WTC11 (cell line): Measurements from ENCODE around the gene GBF1. TPM values are rescaled to one million over a fixed set of nuclear protein-coding genes. Genes with fewer than 3 reads are reported as not detected.
A peak's percentile ranks its signal among the peaks of the same experiment; 100 is the strongest.
"Not testable (repeated sequence)": the region's sequence is repeated elsewhere in the genome, so short reads cannot be mapped to it uniquely, and the experiment has no call there.

ENCODE experiments used
- ATAC-seq: fragments of 200-7000 bp; cut with Tn5 transposase; 2 replicates; pipeline ENCODE4 v1.10.0; 2021; ENCODE audit warnings: mild to moderate bottlenecking, moderate library complexity
- CTCF ChIA-PET: fragments of 300-600 bp; sonication (Branson Sonifier 250); formaldehyde crosslinking; loops from one replicate; lab custom pipeline; 2021; ENCODE audit warnings: antibody characterized with exemption; lab: Charles Lee
- POLR2A ChIA-PET: fragments of 350-600 bp; sonication (Branson Sonifier 250); formaldehyde crosslinking; loops from one replicate; lab custom pipeline; 2021; ENCODE audit warnings: antibody characterized with exemption; lab: Charles Lee
- DNase-seq: peaks from one replicate; pipeline ENCODE4 v3.0.0; 2021; ENCODE audit warnings: low spot score
- H3K27ac Mint-ChIP-seq: 2 replicates; pipeline ENCODE4 v1.8.0; 2021; ENCODE audit warnings: mixed read lengths
- H3K27me3 Mint-ChIP-seq: 2 replicates; pipeline ENCODE4 v1.8.0; 2021; ENCODE audit warnings: low read depth, mild to moderate bottlenecking, moderate library complexity, mixed read lengths
- H3K36me3 Mint-ChIP-seq: 2 replicates; pipeline ENCODE4 v1.8.0; 2021; ENCODE audit warnings: mixed read lengths
- H3K4me1 Mint-ChIP-seq: 2 replicates; pipeline ENCODE4 v1.8.0; 2022; ENCODE audit warnings: mixed read lengths
- H3K4me3 Mint-ChIP-seq: 2 replicates; pipeline ENCODE4 v1.8.0; 2021; ENCODE audit warnings: mild to moderate bottlenecking, moderate library complexity, mixed read lengths
- H3K9me3 Mint-ChIP-seq: 2 replicates; pipeline ENCODE4 v1.8.0; 2021; ENCODE audit warnings: mixed read lengths
- CREM ChIP-seq: sonication (generic); formaldehyde crosslinking; IDR thresholded peaks from 2 replicates; pipeline ENCODE4 v1.8.1; 2022; ENCODE audit warnings: mild to moderate bottlenecking, missing genetic modification reagents, moderate library complexity
- ETV6 ChIP-seq: sonication (generic); formaldehyde crosslinking; IDR thresholded peaks from 2 replicates; pipeline ENCODE4 v1.8.1; 2022; ENCODE audit warnings: mild to moderate bottlenecking, missing genetic modification reagents
- KAT7 ChIP-seq: sonication (generic); formaldehyde crosslinking; IDR thresholded peaks from 2 replicates; pipeline ENCODE4 v1.8.1; 2023; ENCODE audit warnings: missing genetic modification reagents, mild to moderate bottlenecking, borderline replicate concordance
- SOX15 ChIP-seq: fragments of 250-450 bp; sonication (Bioruptor Pico); IDR thresholded peaks from 2 replicates; pipeline ENCODE4 v1.9.0; 2021; ENCODE audit warnings: mild to moderate bottlenecking
- SP1 ChIP-seq: sonication (generic); formaldehyde crosslinking; conservative IDR thresholded peaks from 2 replicates; pipeline ENCODE4 v1.8.1; 2022; ENCODE audit warnings: missing genetic modification reagents
- ZNF121 ChIP-seq: sonication (generic); formaldehyde crosslinking; IDR thresholded peaks from 2 replicates; pipeline ENCODE4 v1.8.0; 2023; ENCODE audit warnings: missing genetic modification reagents
- ZNF232 ChIP-seq: sonication (generic); formaldehyde crosslinking; IDR thresholded peaks from 2 replicates; pipeline ENCODE4 v1.8.0; 2022; ENCODE audit warnings: mild to moderate bottlenecking, missing genetic modification reagents
- total RNA-seq: library from RNA; stranded (reverse); gene quantifications from 3 replicates; pipeline ENCODE4 v1.2.3, GENCODE V29; 2021
- TF ChIP-seq, protein P1 (sequence below): sonication (generic); formaldehyde crosslinking; IDR thresholded peaks from 2 replicates; pipeline ENCODE4 v1.8.0; 2023; ENCODE audit warnings: mild to moderate bottlenecking, missing genetic modification reagents
- TF ChIP-seq, protein P2 (sequence below): sonication (generic); formaldehyde crosslinking; conservative IDR thresholded peaks from 2 replicates; pipeline ENCODE4 v1.8.1; 2023; ENCODE audit warnings: mild to moderate bottlenecking, low read depth, missing genetic modification reagents, moderate library complexity
- TF ChIP-seq, protein P3 (sequence below): sonication (generic); formaldehyde crosslinking; IDR thresholded peaks from 2 replicates; pipeline ENCODE4 v1.8.1; 2022; ENCODE audit warnings: mild to moderate bottlenecking, moderate library complexity, missing genetic modification reagents
- TF ChIP-seq, protein P4 (sequence below): sonication (generic); formaldehyde crosslinking; IDR thresholded peaks from 2 replicates; pipeline ENCODE4 v1.8.0; 2023; ENCODE audit warnings: missing genetic modification reagents, mild to moderate bottlenecking, borderline replicate concordance
- TF ChIP-seq, protein P5 (sequence below): fragments of 200-600 bp; IDR thresholded peaks from 2 replicates; pipeline ENCODE4 v1.8.0; 2022; ENCODE audit warnings: antibody characterized with exemption
- TF ChIP-seq, protein P6 (sequence below): sonication (generic); formaldehyde crosslinking; IDR thresholded peaks from 2 replicates; pipeline ENCODE4 v1.8.1; 2022; ENCODE audit warnings: missing genetic modification reagents, borderline replicate concordance

The GBF1 gene
- total RNA-seq, 1 experiment from 2014 or later, result 32.4 TPM

DNA sequence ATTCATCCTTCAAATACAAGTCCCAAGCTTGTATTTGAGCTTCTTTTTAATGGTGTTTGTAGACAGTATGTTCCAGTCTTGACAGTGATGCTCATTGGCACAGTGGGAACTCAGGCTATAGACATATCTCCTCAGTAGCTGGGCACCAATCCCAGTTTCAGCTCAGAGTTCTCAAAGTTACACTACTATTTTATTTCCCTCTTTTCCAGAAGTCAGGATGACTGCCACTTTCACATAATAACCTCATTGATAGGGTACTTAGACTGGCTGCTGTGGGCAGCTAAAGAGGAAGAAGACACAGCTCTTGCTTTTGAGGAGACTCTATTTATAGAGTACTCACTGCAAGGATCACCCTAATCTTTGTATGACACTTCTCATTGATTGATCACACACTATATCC, 2.4 kb downstream of the GBF1 start:
- H3K4me1 Mint-ChIP-seq, result peaks cover 28% of the 10 kb centered on the region

DNA sequence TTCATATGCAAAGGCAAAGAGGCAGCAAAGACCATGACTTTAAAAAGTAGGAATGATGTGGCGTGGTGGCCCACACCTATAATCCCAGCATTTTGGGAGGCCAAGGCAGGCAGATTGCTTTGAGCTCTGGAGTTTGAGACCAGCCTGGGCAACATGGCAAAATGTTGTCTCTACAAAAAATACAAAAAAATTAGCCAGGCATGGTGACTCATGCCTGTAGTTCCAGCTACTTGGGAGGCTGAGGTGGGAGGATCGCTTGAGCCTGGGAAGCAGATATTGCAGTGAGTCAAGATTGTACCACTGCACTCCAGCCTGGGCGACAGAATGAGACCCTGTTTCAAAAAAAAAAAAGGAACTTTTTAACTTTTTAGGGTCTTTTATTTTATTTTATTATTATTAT, 7.2 kb downstream of the GBF1 start:
- H3K27ac Mint-ChIP-seq, ATAC-seq, H3K4me1 Mint-ChIP-seq, H3K36me3 Mint-ChIP-seq, H3K4me3 Mint-ChIP-seq, H3K9me3 Mint-ChIP-seq, DNase-seq, H3K27me3 Mint-ChIP-seq, POLR2A ChIA-PET: not testable (repeated sequence)
- CTCF ChIA-PET, result interaction anchor here (0.6 to 3.5 kb wide), 3 partner anchors 22 to 154 kb away, joined by 3 to 22 read pairs (median 3); no protein-coding TSS in a partner anchor

More for the DNA sequence above, 2.4 kb downstream of the GBF1 start:
- no peak for ATAC-seq
- ChIA-PET POLR2A (no interaction called here), CTCF (interaction anchor here (0.8 to 1.7 kb wide), 4 partner anchors 16 to 104 kb away, joined by 3 to 9 read pairs (median 6); no protein-coding TSS in a partner anchor)
- no peak for DNase-seq
- Mint-ChIP-seq H3K27ac (peak overlapping the region; percentile 6; the same call in 1 of the 2 replicates), H3K27me3 (peaks cover 20% of the 10 kb centered on the region), H3K9me3 (no peaks in the 10 kb centered on the region), H3K36me3 (no peaks in the 10 kb centered on the region), H3K4me3 (peak overlapping the region; percentile 100; the same call in 1 of the 2 replicates)
- TF ChIP-seq, protein P1, sequence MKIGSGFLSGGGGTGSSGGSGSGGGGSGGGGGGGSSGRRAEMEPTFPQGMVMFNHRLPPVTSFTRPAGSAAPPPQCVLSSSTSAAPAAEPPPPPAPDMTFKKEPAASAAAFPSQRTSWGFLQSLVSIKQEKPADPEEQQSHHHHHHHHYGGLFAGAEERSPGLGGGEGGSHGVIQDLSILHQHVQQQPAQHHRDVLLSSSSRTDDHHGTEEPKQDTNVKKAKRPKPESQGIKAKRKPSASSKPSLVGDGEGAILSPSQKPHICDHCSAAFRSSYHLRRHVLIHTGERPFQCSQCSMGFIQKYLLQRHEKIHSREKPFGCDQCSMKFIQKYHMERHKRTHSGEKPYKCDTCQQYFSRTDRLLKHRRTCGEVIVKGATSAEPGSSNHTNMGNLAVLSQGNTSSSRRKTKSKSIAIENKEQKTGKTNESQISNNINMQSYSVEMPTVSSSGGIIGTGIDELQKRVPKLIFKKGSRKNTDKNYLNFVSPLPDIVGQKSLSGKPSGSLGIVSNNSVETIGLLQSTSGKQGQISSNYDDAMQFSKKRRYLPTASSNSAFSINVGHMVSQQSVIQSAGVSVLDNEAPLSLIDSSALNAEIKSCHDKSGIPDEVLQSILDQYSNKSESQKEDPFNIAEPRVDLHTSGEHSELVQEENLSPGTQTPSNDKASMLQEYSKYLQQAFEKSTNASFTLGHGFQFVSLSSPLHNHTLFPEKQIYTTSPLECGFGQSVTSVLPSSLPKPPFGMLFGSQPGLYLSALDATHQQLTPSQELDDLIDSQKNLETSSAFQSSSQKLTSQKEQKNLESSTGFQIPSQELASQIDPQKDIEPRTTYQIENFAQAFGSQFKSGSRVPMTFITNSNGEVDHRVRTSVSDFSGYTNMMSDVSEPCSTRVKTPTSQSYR (CRISPR knock-in tag), result no peak
- TF ChIP-seq, protein P2, sequence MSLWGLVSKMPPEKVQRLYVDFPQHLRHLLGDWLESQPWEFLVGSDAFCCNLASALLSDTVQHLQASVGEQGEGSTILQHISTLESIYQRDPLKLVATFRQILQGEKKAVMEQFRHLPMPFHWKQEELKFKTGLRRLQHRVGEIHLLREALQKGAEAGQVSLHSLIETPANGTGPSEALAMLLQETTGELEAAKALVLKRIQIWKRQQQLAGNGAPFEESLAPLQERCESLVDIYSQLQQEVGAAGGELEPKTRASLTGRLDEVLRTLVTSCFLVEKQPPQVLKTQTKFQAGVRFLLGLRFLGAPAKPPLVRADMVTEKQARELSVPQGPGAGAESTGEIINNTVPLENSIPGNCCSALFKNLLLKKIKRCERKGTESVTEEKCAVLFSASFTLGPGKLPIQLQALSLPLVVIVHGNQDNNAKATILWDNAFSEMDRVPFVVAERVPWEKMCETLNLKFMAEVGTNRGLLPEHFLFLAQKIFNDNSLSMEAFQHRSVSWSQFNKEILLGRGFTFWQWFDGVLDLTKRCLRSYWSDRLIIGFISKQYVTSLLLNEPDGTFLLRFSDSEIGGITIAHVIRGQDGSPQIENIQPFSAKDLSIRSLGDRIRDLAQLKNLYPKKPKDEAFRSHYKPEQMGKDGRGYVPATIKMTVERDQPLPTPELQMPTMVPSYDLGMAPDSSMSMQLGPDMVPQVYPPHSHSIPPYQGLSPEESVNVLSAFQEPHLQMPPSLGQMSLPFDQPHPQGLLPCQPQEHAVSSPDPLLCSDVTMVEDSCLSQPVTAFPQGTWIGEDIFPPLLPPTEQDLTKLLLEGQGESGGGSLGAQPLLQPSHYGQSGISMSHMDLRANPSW (CRISPR knock-in tag), result no peak
- TF ChIP-seq SOX15 (CRISPR knock-in tag) (no peak), ETV6 (no peak), ZNF121 (CRISPR knock-in tag) (no peak), KAT7 (CRISPR knock-in tag) (no peak), SP1 (CRISPR knock-in tag) (no peak), CREM (CRISPR knock-in tag) (no peak), ZNF232 (no peak)
- TF ChIP-seq, protein P3, sequence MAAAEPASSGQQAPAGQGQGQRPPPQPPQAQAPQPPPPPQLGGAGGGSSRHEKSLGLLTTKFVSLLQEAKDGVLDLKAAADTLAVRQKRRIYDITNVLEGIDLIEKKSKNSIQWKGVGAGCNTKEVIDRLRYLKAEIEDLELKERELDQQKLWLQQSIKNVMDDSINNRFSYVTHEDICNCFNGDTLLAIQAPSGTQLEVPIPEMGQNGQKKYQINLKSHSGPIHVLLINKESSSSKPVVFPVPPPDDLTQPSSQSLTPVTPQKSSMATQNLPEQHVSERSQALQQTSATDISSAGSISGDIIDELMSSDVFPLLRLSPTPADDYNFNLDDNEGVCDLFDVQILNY (CRISPR knock-in tag), result no peak
- TF ChIP-seq, protein P4, sequence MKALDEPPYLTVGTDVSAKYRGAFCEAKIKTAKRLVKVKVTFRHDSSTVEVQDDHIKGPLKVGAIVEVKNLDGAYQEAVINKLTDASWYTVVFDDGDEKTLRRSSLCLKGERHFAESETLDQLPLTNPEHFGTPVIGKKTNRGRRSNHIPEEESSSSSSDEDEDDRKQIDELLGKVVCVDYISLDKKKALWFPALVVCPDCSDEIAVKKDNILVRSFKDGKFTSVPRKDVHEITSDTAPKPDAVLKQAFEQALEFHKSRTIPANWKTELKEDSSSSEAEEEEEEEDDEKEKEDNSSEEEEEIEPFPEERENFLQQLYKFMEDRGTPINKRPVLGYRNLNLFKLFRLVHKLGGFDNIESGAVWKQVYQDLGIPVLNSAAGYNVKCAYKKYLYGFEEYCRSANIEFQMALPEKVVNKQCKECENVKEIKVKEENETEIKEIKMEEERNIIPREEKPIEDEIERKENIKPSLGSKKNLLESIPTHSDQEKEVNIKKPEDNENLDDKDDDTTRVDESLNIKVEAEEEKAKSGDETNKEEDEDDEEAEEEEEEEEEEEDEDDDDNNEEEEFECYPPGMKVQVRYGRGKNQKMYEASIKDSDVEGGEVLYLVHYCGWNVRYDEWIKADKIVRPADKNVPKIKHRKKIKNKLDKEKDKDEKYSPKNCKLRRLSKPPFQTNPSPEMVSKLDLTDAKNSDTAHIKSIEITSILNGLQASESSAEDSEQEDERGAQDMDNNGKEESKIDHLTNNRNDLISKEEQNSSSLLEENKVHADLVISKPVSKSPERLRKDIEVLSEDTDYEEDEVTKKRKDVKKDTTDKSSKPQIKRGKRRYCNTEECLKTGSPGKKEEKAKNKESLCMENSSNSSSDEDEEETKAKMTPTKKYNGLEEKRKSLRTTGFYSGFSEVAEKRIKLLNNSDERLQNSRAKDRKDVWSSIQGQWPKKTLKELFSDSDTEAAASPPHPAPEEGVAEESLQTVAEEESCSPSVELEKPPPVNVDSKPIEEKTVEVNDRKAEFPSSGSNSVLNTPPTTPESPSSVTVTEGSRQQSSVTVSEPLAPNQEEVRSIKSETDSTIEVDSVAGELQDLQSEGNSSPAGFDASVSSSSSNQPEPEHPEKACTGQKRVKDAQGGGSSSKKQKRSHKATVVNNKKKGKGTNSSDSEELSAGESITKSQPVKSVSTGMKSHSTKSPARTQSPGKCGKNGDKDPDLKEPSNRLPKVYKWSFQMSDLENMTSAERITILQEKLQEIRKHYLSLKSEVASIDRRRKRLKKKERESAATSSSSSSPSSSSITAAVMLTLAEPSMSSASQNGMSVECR (CRISPR knock-in tag), result no peak
- TF ChIP-seq, protein P5, sequence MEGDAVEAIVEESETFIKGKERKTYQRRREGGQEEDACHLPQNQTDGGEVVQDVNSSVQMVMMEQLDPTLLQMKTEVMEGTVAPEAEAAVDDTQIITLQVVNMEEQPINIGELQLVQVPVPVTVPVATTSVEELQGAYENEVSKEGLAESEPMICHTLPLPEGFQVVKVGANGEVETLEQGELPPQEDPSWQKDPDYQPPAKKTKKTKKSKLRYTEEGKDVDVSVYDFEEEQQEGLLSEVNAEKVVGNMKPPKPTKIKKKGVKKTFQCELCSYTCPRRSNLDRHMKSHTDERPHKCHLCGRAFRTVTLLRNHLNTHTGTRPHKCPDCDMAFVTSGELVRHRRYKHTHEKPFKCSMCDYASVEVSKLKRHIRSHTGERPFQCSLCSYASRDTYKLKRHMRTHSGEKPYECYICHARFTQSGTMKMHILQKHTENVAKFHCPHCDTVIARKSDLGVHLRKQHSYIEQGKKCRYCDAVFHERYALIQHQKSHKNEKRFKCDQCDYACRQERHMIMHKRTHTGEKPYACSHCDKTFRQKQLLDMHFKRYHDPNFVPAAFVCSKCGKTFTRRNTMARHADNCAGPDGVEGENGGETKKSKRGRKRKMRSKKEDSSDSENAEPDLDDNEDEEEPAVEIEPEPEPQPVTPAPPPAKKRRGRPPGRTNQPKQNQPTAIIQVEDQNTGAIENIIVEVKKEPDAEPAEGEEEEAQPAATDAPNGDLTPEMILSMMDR, result no peak
- TF ChIP-seq, protein P6, sequence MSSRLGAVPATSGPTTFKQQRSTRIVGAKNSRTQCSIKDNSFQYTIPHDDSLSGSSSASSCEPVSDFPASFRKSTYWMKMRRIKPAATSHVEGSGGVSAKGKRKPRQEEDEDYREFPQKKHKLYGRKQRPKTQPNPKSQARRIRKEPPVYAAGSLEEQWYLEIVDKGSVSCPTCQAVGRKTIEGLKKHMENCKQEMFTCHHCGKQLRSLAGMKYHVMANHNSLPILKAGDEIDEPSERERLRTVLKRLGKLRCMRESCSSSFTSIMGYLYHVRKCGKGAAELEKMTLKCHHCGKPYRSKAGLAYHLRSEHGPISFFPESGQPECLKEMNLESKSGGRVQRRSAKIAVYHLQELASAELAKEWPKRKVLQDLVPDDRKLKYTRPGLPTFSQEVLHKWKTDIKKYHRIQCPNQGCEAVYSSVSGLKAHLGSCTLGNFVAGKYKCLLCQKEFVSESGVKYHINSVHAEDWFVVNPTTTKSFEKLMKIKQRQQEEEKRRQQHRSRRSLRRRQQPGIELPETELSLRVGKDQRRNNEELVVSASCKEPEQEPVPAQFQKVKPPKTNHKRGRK (CRISPR knock-in tag), result no peak
